GM12878 (cell line): ENCODE measurements around the gene GNAZ. TPM values are rescaled to one million over a fixed set of nuclear protein-coding genes. Genes with fewer than 3 reads are reported as not detected.

Source experiments
- ATAC-seq: fragments of 200-7000 bp; cut with Tn5 transposase; 3 replicates; pipeline ENCODE4 v1.9.1; 2020; ENCODE audit warnings: mild to moderate bottlenecking, moderate library complexity
- BruUV-seq: library from RNA; stranded (reverse); fragments of 400-500 nt; replicated peaks from 2 replicates; lab custom pipeline; 2021; lab: Mats Ljungman, UMichigan
- CTCF ChIA-PET: fragments of 300-600 bp; sonication (Branson Sonifier 250); formaldehyde crosslinking; extraction: SDS; loops from one replicate; lab custom pipeline; 2021; ENCODE audit warnings: inconsistent platforms; lab: Yijun Ruan, JAX
- POLR2A ChIA-PET: fragments of 350-600 bp; formaldehyde crosslinking; extraction: SDS; loops from one replicate; lab custom pipeline; 2021; ENCODE audit warnings: inconsistent platforms; lab: Charles Lee
- RAD21 ChIA-PET: fragments of 300-600 bp; sonication (Branson Sonifier 250); formaldehyde crosslinking; loops from one replicate; lab custom pipeline; 2023; ENCODE audit warnings: antibody characterized with exemption; ENCODE audit not compliant: unreplicated experiment; lab: Charles Lee
- SMC1A ChIA-PET: fragments of 300-600 bp; sonication (Branson Sonifier 250); formaldehyde crosslinking; loops from one replicate; lab custom pipeline; 2023; ENCODE audit not compliant: unreplicated experiment, uncharacterized antibody; lab: Charles Lee
- DNase-seq: peaks from one replicate; pipeline ENCODE4 v3.0.0-alpha.2; 2011; ENCODE audit warnings: low read depth, low spot score
- FAIRE-seq: peaks from 3 replicates; lab custom pipeline; 2011; peaks lifted over from hg19 to GRCh38; lab: Jason Lieb, UNC
- H2AFZ ChIP-seq: 2 replicates; pipeline ENCODE4 v1.6.0; 2011; ENCODE audit warnings: low read depth, low read length, control low read depth; ENCODE audit not compliant: control insufficient read depth
- H3K27ac ChIP-seq: 2 replicates; pipeline ENCODE4 v1.5.1; 2011; ENCODE audit warnings: control low read depth; ENCODE audit not compliant: control insufficient read depth, insufficient read depth
- H3K27me3 ChIP-seq, 2 experiments: replicated peaks in 1 of 2; 2 replicates each; pipeline versions ENCODE4 v1.6.0 to v1.6.1; 2011; ENCODE audit warnings: low read length in 1 of 2; ENCODE audit not compliant: control insufficient read depth in 2 of 2, insufficient read depth in 2 of 2
- H3K36me3 ChIP-seq, 2 experiments: 2 replicates each; pipeline ENCODE4 v1.5.1; 2011; ENCODE audit warnings: low read length in 1 of 2; ENCODE audit not compliant: control insufficient read depth in 2 of 2, insufficient read depth in 2 of 2
- H3K4me1 ChIP-seq: 2 replicates; pipeline ENCODE4 v1.6.1; 2011; ENCODE audit warnings: mild to moderate bottlenecking, low read length, moderate library complexity, mixed read lengths; ENCODE audit not compliant: control insufficient read depth, insufficient read depth
- H3K4me2 ChIP-seq: 2 replicates; pipeline ENCODE4 v1.6.0; 2011; ENCODE audit warnings: control low read depth; ENCODE audit not compliant: control insufficient read depth, insufficient read depth
- H3K4me3 ChIP-seq: fragments of 200-600 bp; sonication (generic); 2 replicates; pipeline ENCODE4 v1.5.1; 2016
- H3K79me2 ChIP-seq: 2 replicates; pipeline ENCODE4 v1.6.0; 2011; ENCODE audit warnings: low read length; ENCODE audit not compliant: control insufficient read depth, insufficient read depth
- H3K9ac ChIP-seq: 2 replicates; pipeline ENCODE4 v1.8.0; 2011; ENCODE audit warnings: low read length, control low read depth, mixed read lengths; ENCODE audit not compliant: control insufficient read depth, insufficient read depth
- H3K9me3 ChIP-seq: replicated peaks from 3 replicates; pipeline ENCODE4 v1.5.1; 2011; ENCODE audit warnings: mild to moderate bottlenecking, low read length; ENCODE audit not compliant: control insufficient read depth, insufficient read depth
- H4K20me1 ChIP-seq: 2 replicates; pipeline ENCODE4 v1.6.0; 2011; ENCODE audit not compliant: control insufficient read depth, insufficient read depth
- BACH1 ChIP-seq: fragments of 450-650 bp; IDR thresholded peaks from 2 replicates; pipeline ENCODE4 v1.6.1; 2017; ENCODE audit warnings: mild to moderate bottlenecking, borderline replicate concordance
- BRCA1 ChIP-seq: IDR thresholded peaks from 2 replicates; pipeline ENCODE4 v1.6.1; 2011; ENCODE audit warnings: low read depth, low read length, improper control_type of control experiment
- CBX3 ChIP-seq: fragments of 200-600 bp; sonication (generic); IDR thresholded peaks from 2 replicates; pipeline ENCODE4 v1.6.1; 2016; ENCODE audit warnings: low read depth, borderline replicate concordance
- HCFC1 ChIP-seq: fragments of 150-350 bp; IDR thresholded peaks from 2 replicates; pipeline ENCODE4 v1.6.1; 2014; ENCODE audit warnings: low read length
- HDAC6 ChIP-seq: fragments of 200-600 bp; sonication (generic); IDR thresholded peaks from one replicate; pipeline ENCODE4 v1.8.0; 2017; ENCODE audit warnings: antibody characterized with exemption; ENCODE audit not compliant: unreplicated experiment
- KLF5 ChIP-seq: fragments of 450-650 bp; IDR thresholded peaks from 2 replicates; pipeline ENCODE4 v1.6.1; 2014; ENCODE audit warnings: mild to moderate bottlenecking; ENCODE audit not compliant: partially characterized antibody
- LARP7 ChIP-seq: fragments of 450-650 bp; IDR thresholded peaks from 2 replicates; pipeline ENCODE4 v1.6.1; 2017; ENCODE audit warnings: mild to moderate bottlenecking
- MXI1 ChIP-seq: fragments of 150-350 bp; IDR thresholded peaks from 2 replicates; pipeline ENCODE4 v1.6.1; 2011; ENCODE audit warnings: low read depth, mild to moderate bottlenecking, inconsistent platforms, low read length, improper control_type of control experiment
- MYB ChIP-seq: fragments of 150-350 bp; IDR thresholded peaks from 2 replicates; pipeline ENCODE4 v1.6.1; 2014; ENCODE audit warnings: mild to moderate bottlenecking, low read depth, low read length, borderline replicate concordance
- NBN ChIP-seq: fragments of 450-650 bp; IDR thresholded peaks from 2 replicates; pipeline ENCODE4 v1.6.1; 2016
- NFYA ChIP-seq: IDR thresholded peaks from 2 replicates; pipeline ENCODE4 v1.6.1; 2011; ENCODE audit warnings: low read depth, mild to moderate bottlenecking, low read length, improper control_type of control experiment, borderline replicate concordance
- POU2F2 ChIP-seq: IDR thresholded peaks from 3 replicates; pipeline ENCODE4 v1.6.1; 2011; ENCODE audit warnings: low read depth, mild to moderate bottlenecking, low read length, borderline replicate concordance
- RELA ChIP-seq: fragments of 450-650 bp; IDR thresholded peaks from 2 replicates; pipeline ENCODE4 v1.8.0; 2014; ENCODE audit warnings: borderline replicate concordance; ENCODE audit not compliant: partially characterized antibody
- SREBF1 ChIP-seq: IDR thresholded peaks from 2 replicates; pipeline ENCODE4 v1.6.1; 2012; ENCODE audit warnings: mild to moderate bottlenecking, low read length
- TCF7 ChIP-seq: IDR thresholded peaks from 2 replicates; pipeline ENCODE4 v1.6.1; 2014; ENCODE audit warnings: antibody characterized with exemption, borderline replicate concordance
- WRNIP1 ChIP-seq: IDR thresholded peaks from 2 replicates; pipeline ENCODE4 v1.6.1; 2011; ENCODE audit warnings: low read depth, low read length, improper control_type of control experiment, borderline replicate concordance
- YBX1 ChIP-seq: fragments of 450-650 bp; IDR thresholded peaks from 2 replicates; pipeline ENCODE4 v1.6.1; 2016; ENCODE audit warnings: antibody characterized with exemption
- WGBS: methylation state at CpG from one replicate; pipeline ENCODE4 v1.1.6; 2016; ENCODE audit warnings: low lambda C conversion rate; ENCODE audit not compliant: insufficient replicate concordance, insufficient coverage; ENCODE audit errors: missing lambda C conversion rate; 5-methylcytosine and 5-hydroxymethylcytosine counted together
- in situ Hi-C: fragments of 300-500 bp; cut with MboI; formaldehyde crosslinking; loops from 9 replicates; pipeline ENCODE4 v1.14.3; 2018; ENCODE audit warnings: mixed read lengths
- intact Hi-C: fragments of 100-400 bp; cut with micrococcal nuclease; formaldehyde crosslinking; loops from one replicate; pipeline ENCODE4 v1.14.2; 2022; ENCODE audit not compliant: unreplicated experiment
- polyA plus RNA-seq, 11 experiments: library from polyadenylated mRNA; depleted of rRNA in 4 of 11; unstranded in 6 of 11; stranded (reverse) in 5 of 11; fragments of >200 nt; fragmentation: Nextera tagmentation in 4 of 11; fragmentation: Illumina TruSeq in 1 of 11; extraction: Ambion mirVana in 4 of 11; extraction: Trizol in 1 of 11; gene quantifications; 1 replicate in 1 of 11; 2 replicates in 10 of 11; pipeline versions ENCODE4 v1.2.1 to v1.2.3, GENCODE V29; 2011 to 2016; ENCODE audit warnings: inconsistent platforms in 2 of 11, missing spikeins in 2 of 11, low read depth in 1 of 11
- total RNA-seq, 4 experiments: library from RNA; depleted of rRNA in 3 of 4; stranded (reverse); fragments of >200 nt in 3 of 4; fragmentation: Illumina TruSeq in 1 of 4; extraction: Trizol in 1 of 4; gene quantifications; 2 replicates each; pipeline versions ENCODE4 v1.2.1 to v1.2.3, GENCODE V29; 2013 to 2021
- TF ChIP-seq, protein P1 (sequence below): IDR thresholded peaks from 2 replicates; pipeline ENCODE4 v1.6.1; 2011; ENCODE audit warnings: low read depth, low read length, improper control_type of control experiment, borderline replicate concordance
- TF ChIP-seq, protein P2 (sequence below): IDR thresholded peaks from 2 replicates; pipeline ENCODE4 v1.6.1; 2012; ENCODE audit warnings: improper control_type of control experiment, low read depth, low read length; ENCODE audit not compliant: insufficient replicate concordance

The GNAZ gene
- total and polyA plus RNA-seq, 10 of the 15 experiments (the other 5 are each of a cell fraction or from before 2014, with no cell fraction given): 0.09 to 1.0 (median 0.44) TPM; not detected in 1

DNA sequence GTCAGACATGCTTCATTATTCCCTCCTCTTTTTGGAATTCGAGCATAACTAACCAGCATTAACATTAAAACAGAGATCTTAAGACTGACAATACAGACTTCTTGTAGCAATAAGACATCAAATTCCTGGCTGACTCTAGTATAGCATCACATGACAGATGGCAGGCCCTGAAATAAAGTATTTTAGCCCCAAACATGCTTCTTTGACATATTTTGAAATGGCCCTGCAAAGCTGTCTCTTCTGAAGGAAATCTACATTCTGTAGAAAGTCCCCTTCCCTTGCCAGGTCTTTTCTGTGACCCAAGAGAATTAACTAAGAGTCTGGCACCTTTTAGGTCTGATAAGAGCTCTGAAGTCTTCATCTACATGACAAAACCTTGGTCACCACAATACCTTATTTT, 38.5 kb upstream of the GNAZ start:
- peaks cover 12% of the 10 kb centered on the region for H3K4me1 ChIP-seq
- 4% methylated on average over 1 of the region's 1 CpG for WGBS
- no peak overlapping the region for H3K9ac ChIP-seq
- H3K36me3 ChIP-seq: no peaks in the 10 kb centered on the region
- H3K4me3 ChIP-seq: no peak overlapping the region
- H3K27me3 ChIP-seq: no peaks in the 10 kb centered on the region
- ChIA-PET CTCF (interaction anchor here (1.2 kb wide), 1 partner anchor 15 kb away, joined by 3 read pairs; no protein-coding TSS in a partner anchor), RAD21 (interaction anchor here (1.7 kb wide), 1 partner anchor 19 kb away, joined by 4 read pairs; no protein-coding TSS in a partner anchor), POLR2A (no interaction called here), SMC1A (no interaction called here)
- DNase-seq (no peak), FAIRE-seq (peak; percentile 7), ATAC-seq (no peak)
- intact Hi-C loops (no loop called here), in situ Hi-C loops (no loop called here)
- no peak overlapping the region for H3K27ac ChIP-seq
- H3K4me2 ChIP-seq: no peak overlapping the region
- no peaks in the 10 kb centered on the region for H3K9me3 ChIP-seq
- no peak overlapping the region for H2AFZ ChIP-seq
- H4K20me1 ChIP-seq: no peaks in the 10 kb centered on the region
- no peaks in the 10 kb centered on the region for H3K79me2 ChIP-seq
- no TSS peak for BruUV-seq
- TF ChIP-seq CBX3 (no peak), TCF7 (no peak), HCFC1 (no peak), NFYA (no peak), POU2F2 (no peak), HDAC6 (no peak), SREBF1 (no peak), YBX1 (no peak), KLF5 (no peak), LARP7 (no peak), NBN (no peak), MXI1 (no peak), MYB (no peak), RELA (no peak), WRNIP1 (no peak), BACH1 (no peak), BRCA1 (no peak)
- TF ChIP-seq, protein P1, sequence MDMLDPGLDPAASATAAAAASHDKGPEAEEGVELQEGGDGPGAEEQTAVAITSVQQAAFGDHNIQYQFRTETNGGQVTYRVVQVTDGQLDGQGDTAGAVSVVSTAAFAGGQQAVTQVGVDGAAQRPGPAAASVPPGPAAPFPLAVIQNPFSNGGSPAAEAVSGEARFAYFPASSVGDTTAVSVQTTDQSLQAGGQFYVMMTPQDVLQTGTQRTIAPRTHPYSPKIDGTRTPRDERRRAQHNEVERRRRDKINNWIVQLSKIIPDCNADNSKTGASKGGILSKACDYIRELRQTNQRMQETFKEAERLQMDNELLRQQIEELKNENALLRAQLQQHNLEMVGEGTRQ: no peak
- TF ChIP-seq, protein P2, sequence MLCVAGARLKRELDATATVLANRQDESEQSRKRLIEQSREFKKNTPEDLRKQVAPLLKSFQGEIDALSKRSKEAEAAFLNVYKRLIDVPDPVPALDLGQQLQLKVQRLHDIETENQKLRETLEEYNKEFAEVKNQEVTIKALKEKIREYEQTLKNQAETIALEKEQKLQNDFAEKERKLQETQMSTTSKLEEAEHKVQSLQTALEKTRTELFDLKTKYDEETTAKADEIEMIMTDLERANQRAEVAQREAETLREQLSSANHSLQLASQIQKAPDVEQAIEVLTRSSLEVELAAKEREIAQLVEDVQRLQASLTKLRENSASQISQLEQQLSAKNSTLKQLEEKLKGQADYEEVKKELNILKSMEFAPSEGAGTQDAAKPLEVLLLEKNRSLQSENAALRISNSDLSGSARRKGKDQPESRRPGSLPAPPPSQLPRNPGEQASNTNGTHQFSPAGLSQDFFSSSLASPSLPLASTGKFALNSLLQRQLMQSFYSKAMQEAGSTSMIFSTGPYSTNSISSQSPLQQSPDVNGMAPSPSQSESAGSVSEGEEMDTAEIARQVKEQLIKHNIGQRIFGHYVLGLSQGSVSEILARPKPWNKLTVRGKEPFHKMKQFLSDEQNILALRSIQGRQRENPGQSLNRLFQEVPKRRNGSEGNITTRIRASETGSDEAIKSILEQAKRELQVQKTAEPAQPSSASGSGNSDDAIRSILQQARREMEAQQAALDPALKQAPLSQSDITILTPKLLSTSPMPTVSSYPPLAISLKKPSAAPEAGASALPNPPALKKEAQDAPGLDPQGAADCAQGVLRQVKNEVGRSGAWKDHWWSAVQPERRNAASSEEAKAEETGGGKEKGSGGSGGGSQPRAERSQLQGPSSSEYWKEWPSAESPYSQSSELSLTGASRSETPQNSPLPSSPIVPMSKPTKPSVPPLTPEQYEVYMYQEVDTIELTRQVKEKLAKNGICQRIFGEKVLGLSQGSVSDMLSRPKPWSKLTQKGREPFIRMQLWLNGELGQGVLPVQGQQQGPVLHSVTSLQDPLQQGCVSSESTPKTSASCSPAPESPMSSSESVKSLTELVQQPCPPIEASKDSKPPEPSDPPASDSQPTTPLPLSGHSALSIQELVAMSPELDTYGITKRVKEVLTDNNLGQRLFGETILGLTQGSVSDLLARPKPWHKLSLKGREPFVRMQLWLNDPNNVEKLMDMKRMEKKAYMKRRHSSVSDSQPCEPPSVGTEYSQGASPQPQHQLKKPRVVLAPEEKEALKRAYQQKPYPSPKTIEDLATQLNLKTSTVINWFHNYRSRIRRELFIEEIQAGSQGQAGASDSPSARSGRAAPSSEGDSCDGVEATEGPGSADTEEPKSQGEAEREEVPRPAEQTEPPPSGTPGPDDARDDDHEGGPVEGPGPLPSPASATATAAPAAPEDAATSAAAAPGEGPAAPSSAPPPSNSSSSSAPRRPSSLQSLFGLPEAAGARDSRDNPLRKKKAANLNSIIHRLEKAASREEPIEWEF: no peak
